H9 (cell line): ENCODE data around the gene FOXI1. TPM values are rescaled to one million over a fixed set of nuclear protein-coding genes. Genes with fewer than 3 reads are reported as not detected.

Experiments
- DNase-seq: peaks from one replicate; pipeline ENCODE4 v3.0.0-alpha.2; 2017
- H2AFZ ChIP-seq: one replicate; pipeline ENCODE4 v1.6.1; 2013; ENCODE audit warnings: mild to moderate bottlenecking, low read length, control low read depth, moderate library complexity
- H2AK5ac ChIP-seq: 2 replicates; pipeline ENCODE4 v1.6.1; 2013; ENCODE audit warnings: low read length, control low read depth, mixed read lengths; ENCODE audit not compliant: insufficient read length
- H2BK120ac ChIP-seq: one replicate; pipeline ENCODE4 v1.6.1; 2013; ENCODE audit warnings: low read depth, mild to moderate bottlenecking, low read length, control low read depth, inconsistent platforms; ENCODE audit not compliant: poor library complexity, severe bottlenecking
- H2BK12ac ChIP-seq: 2 replicates; pipeline ENCODE4 v1.6.1; 2013; ENCODE audit warnings: low read length, control low read depth, mixed read lengths, low read depth; ENCODE audit not compliant: insufficient read length
- H2BK15ac ChIP-seq: 2 replicates; pipeline ENCODE4 v1.6.1; 2013; ENCODE audit warnings: low read depth, low read length, control low read depth
- H2BK20ac ChIP-seq: one replicate; pipeline ENCODE4 v1.6.1; 2013; ENCODE audit warnings: low read depth, mild to moderate bottlenecking, low read length, control low read depth, inconsistent platforms; ENCODE audit not compliant: poor library complexity, severe bottlenecking
- H2BK5ac ChIP-seq: 2 replicates; pipeline ENCODE4 v1.6.1; 2013; ENCODE audit warnings: low read length, control low read depth, mixed read lengths; ENCODE audit not compliant: insufficient read length
- H3K14ac ChIP-seq: 2 replicates; pipeline ENCODE4 v1.6.1; 2013; ENCODE audit warnings: low read length, control low read depth; ENCODE audit not compliant: insufficient read depth
- H3K18ac ChIP-seq: 2 replicates; pipeline ENCODE4 v1.6.1; 2013; ENCODE audit warnings: low read depth, mild to moderate bottlenecking, mixed read lengths, low read length, control low read depth; ENCODE audit not compliant: insufficient read length
- H3K23ac ChIP-seq: 2 replicates; pipeline ENCODE4 v1.6.1; 2013; ENCODE audit warnings: low read length, control low read depth, mixed read lengths, low read depth; ENCODE audit not compliant: insufficient read length
- H3K23me2 ChIP-seq: 2 replicates; pipeline ENCODE4 v1.6.1; 2013; ENCODE audit warnings: low read depth, mild to moderate bottlenecking, mixed read lengths, low read length, control low read depth; ENCODE audit not compliant: insufficient read length, poor library complexity, severe bottlenecking
- H3K27ac ChIP-seq: 2 replicates; pipeline ENCODE4 v1.5.1; 2013; ENCODE audit warnings: low read length, control low read depth, mixed read lengths, low read depth; ENCODE audit not compliant: insufficient read length
- H3K27me3 ChIP-seq: 2 replicates; pipeline ENCODE4 v1.6.1; 2013; ENCODE audit warnings: low read length, control low read depth, inconsistent platforms; ENCODE audit not compliant: insufficient read depth
- H3K4ac ChIP-seq: 2 replicates; pipeline ENCODE4 v1.6.1; 2013; ENCODE audit warnings: low read depth, mild to moderate bottlenecking, control low read depth, inconsistent platforms, low read length, moderate library complexity
- H3K4me1 ChIP-seq: 2 replicates; pipeline ENCODE4 v1.6.1; 2013; ENCODE audit warnings: low read length, control low read depth, inconsistent platforms; ENCODE audit not compliant: insufficient read depth
- H3K4me2 ChIP-seq: 2 replicates; pipeline ENCODE4 v1.6.1; 2013; ENCODE audit warnings: low read length, control low read depth, mixed read lengths; ENCODE audit not compliant: insufficient read length, insufficient read depth
- H3K56ac ChIP-seq: 2 replicates; pipeline ENCODE4 v1.6.1; 2013; ENCODE audit warnings: low read depth, mild to moderate bottlenecking, mixed read lengths, low read length, control low read depth; ENCODE audit not compliant: insufficient read length
- H3K79me1 ChIP-seq: 2 replicates; pipeline ENCODE4 v1.6.1; 2013; ENCODE audit warnings: low read depth, mild to moderate bottlenecking, moderate library complexity, low read length, control low read depth, inconsistent platforms; ENCODE audit not compliant: insufficient read depth, poor library complexity, severe bottlenecking
- H3K79me2 ChIP-seq: 2 replicates; pipeline ENCODE4 v1.6.1; 2013; ENCODE audit warnings: low read length, control low read depth, inconsistent platforms; ENCODE audit not compliant: insufficient read depth
- H3K9ac ChIP-seq: 2 replicates; pipeline ENCODE4 v1.6.1; 2013; ENCODE audit warnings: low read length, control low read depth, mixed read lengths; ENCODE audit not compliant: insufficient read length; ENCODE audit errors: extremely low read depth
- H3K9me3 ChIP-seq: one replicate; pipeline ENCODE4 v1.6.1; 2013; ENCODE audit warnings: low read depth, low read length, inconsistent platforms; ENCODE audit not compliant: control insufficient read depth
- H3T11ph ChIP-seq: one replicate; pipeline ENCODE4 v1.6.1; 2013; ENCODE audit warnings: mild to moderate bottlenecking, low read length, control low read depth, inconsistent platforms
- H4K20me1 ChIP-seq: one replicate; pipeline ENCODE4 v1.6.1; 2013; ENCODE audit not compliant: control insufficient read depth, insufficient read length, insufficient read depth
- H4K5ac ChIP-seq: 2 replicates; pipeline ENCODE4 v1.6.1; 2013; ENCODE audit warnings: low read depth, mild to moderate bottlenecking, mixed read lengths, low read length, control low read depth; ENCODE audit not compliant: insufficient read length
- H4K8ac ChIP-seq: replicated peaks from 2 replicates; pipeline ENCODE4 v1.6.1; 2013; ENCODE audit warnings: low read length, control low read depth, mixed read lengths, low read depth; ENCODE audit not compliant: insufficient read length
- H4K91ac ChIP-seq: 2 replicates; pipeline ENCODE4 v1.6.1; 2013; ENCODE audit warnings: low read depth, mild to moderate bottlenecking, moderate library complexity, mixed read lengths, low read length, control low read depth; ENCODE audit not compliant: insufficient read length
- H3K27ac Mint-ChIP-seq, 3 experiments: 2 replicates in 2 of 3; 3 replicates in 1 of 3; pipeline ENCODE4 v1.8.0; 2020 to 2021; ENCODE audit warnings: mixed read lengths in 3 of 3, mild to moderate bottlenecking in 1 of 3, moderate library complexity in 1 of 3
- H3K27me3 Mint-ChIP-seq: 2 replicates; pipeline ENCODE4 v1.8.0; 2021; ENCODE audit warnings: low read depth, mild to moderate bottlenecking, moderate library complexity, mixed read lengths
- H3K36me3 Mint-ChIP-seq, 3 experiments: 2 replicates in 2 of 3; 3 replicates in 1 of 3; pipeline ENCODE4 v1.8.0; 2020 to 2021; ENCODE audit warnings: low read depth in 3 of 3, mixed read lengths in 3 of 3; ENCODE audit not compliant: insufficient read depth in 1 of 3
- H3K4me1 Mint-ChIP-seq, 2 experiments: 2 replicates each; pipeline ENCODE4 v1.8.0; 2020; ENCODE audit warnings: mixed read lengths in 2 of 2
- H3K4me3 Mint-ChIP-seq, 2 experiments: 2 replicates in 1 of 2; 3 replicates in 1 of 2; pipeline ENCODE4 v1.8.0; 2020 to 2021; ENCODE audit warnings: mild to moderate bottlenecking in 2 of 2, mixed read lengths in 2 of 2, moderate library complexity in 1 of 2
- H3K9me3 Mint-ChIP-seq, 2 experiments: 2 replicates in 1 of 2; 3 replicates in 1 of 2; pipeline ENCODE4 v1.8.0; 2020; ENCODE audit warnings: mild to moderate bottlenecking in 2 of 2, mixed read lengths in 2 of 2, moderate library complexity in 1 of 2
- CTCF ChIP-seq: fragments of 200-600 bp; sonication (generic); conservative IDR thresholded peaks from 3 replicates; pipeline ENCODE4 v1.8.0; 2021; ENCODE audit warnings: antibody characterized with exemption, mild to moderate bottlenecking
- WGBS: extraction: QIAGEN DNeasy Blood & Tissue Kit; methylation state at CpG from one replicate; pipeline ENCODE4 v1.1.7; 2013; ENCODE audit warnings: missing lambda C conversion rate, low lambda C conversion rate, mixed read lengths; ENCODE audit not compliant: insufficient read length; ENCODE audit errors: extremely low coverage; 5-methylcytosine and 5-hydroxymethylcytosine counted together
- total RNA-seq: library from RNA; stranded (reverse); gene quantifications from 2 replicates; pipeline ENCODE4 v1.2.1, GENCODE V29; 2021

FOXI1 gene
- total RNA-seq, 1 experiment from 2014 or later = not detected

GRCh38 chr5:170135796-170136490 lies 30.2 kb downstream of the FOXI1 start:
- H2AK5ac ChIP-seq = no peak overlapping the region
- no peak overlapping the region for H3K4me2 ChIP-seq
- H4K20me1 ChIP-seq = no peaks in the 10 kb centered on the region
- H2BK120ac ChIP-seq = no peak overlapping the region
- no peak overlapping the region for H4K91ac ChIP-seq
- no CpG with 5 or more reads among the region's 4 CpGs for WGBS
- no peaks in the 10 kb centered on the region for H3K9me3 ChIP-seq
- H3K79me2 ChIP-seq = no peaks in the 10 kb centered on the region
- H3K79me1 ChIP-seq = no peaks in the 10 kb centered on the region
- no peak for DNase-seq
- Mint-ChIP-seq H3K9me3 (0 out of 5 replicates have a peak, but pooled peaks cover 0 to 3% of the 10 kb centered on the region in 2 experiments), H3K36me3 (no peaks in the 10 kb centered on the region), H3K4me1 (peaks cover 0 to 5% of the 10 kb centered on the region in 2 experiments; a peak in 1 of 4 replicates), H3K27ac (no peak overlapping the region), H3K27me3 (peaks cover 9% of the 10 kb centered on the region), H3K4me3 (no peak overlapping the region)
- H4K8ac ChIP-seq = no peak overlapping the region
- no peak overlapping the region for H2BK12ac ChIP-seq
- TF ChIP-seq CTCF = no peak
- H3K4me1 ChIP-seq = no peaks in the 10 kb centered on the region
- no peak overlapping the region for H3K4ac ChIP-seq
- no peak overlapping the region for H3K23ac ChIP-seq
- no peaks in the 10 kb centered on the region for H3K23me2 ChIP-seq
- no peak overlapping the region for H2BK5ac ChIP-seq
- H3T11ph ChIP-seq = no peak overlapping the region
- H3K14ac ChIP-seq = no peak overlapping the region
- H2BK15ac ChIP-seq = no peak overlapping the region
- no peak overlapping the region for H3K27ac ChIP-seq
- no peak overlapping the region for H4K5ac ChIP-seq
- H2AFZ ChIP-seq = no peak overlapping the region
- no peaks in the 10 kb centered on the region for H3K27me3 ChIP-seq
- H3K56ac ChIP-seq = no peak overlapping the region
- no peak overlapping the region for H3K9ac ChIP-seq
- no peak overlapping the region for H3K18ac ChIP-seq
- no peak overlapping the region for H2BK20ac ChIP-seq
